ENCODE measurements around the gene EIF2B5.

DNA sequence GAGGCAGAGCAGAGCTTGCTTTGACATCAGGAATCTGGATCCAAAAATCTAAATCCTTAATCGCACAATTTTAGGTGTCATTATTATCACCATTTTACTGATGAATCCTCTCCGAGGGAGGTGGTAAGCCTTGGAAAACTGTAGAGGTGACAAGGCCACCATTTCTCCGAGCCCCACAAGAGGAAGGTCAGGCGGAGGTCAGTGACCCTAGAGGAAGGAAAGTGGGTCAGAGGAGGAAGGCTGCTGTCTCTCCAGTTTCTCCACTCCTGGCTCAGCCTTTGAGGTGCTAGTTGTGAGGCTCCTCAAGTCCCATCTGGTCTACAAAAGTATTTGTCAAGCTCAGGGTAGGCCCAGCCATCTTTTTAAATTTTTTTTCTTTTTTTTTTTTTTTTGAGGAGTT, 23.2 kb downstream of the EIF2B5 start:
- TF ChIP-seq, protein P1, sequence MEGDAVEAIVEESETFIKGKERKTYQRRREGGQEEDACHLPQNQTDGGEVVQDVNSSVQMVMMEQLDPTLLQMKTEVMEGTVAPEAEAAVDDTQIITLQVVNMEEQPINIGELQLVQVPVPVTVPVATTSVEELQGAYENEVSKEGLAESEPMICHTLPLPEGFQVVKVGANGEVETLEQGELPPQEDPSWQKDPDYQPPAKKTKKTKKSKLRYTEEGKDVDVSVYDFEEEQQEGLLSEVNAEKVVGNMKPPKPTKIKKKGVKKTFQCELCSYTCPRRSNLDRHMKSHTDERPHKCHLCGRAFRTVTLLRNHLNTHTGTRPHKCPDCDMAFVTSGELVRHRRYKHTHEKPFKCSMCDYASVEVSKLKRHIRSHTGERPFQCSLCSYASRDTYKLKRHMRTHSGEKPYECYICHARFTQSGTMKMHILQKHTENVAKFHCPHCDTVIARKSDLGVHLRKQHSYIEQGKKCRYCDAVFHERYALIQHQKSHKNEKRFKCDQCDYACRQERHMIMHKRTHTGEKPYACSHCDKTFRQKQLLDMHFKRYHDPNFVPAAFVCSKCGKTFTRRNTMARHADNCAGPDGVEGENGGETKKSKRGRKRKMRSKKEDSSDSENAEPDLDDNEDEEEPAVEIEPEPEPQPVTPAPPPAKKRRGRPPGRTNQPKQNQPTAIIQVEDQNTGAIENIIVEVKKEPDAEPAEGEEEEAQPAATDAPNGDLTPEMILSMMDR (IDR thresholded peaks at IDR 0.05), result no peak
- TF ChIP-seq POLR2A (IDR thresholded peaks at IDR 0.05), result no peak

Data from testis (tissue), 2 donors.